RCC 7860 (cell line): ENCODE data around the gene CTAGE8.
A peak's percentile ranks its signal among the peaks of the same experiment; 100 is the strongest.
"Not testable (repeated sequence)": the region's sequence is repeated elsewhere in the genome, so short reads cannot be mapped to it uniquely, and the experiment has no call there.

Experiments
- DNase-seq: peaks from one replicate; pipeline ENCODE4 v3.0.0-alpha.2; 2015; ENCODE audit warnings: low spot score
- FAIRE-seq: peaks from 2 replicates; lab custom pipeline; 2012; peaks lifted over from hg19 to GRCh38; lab: Jason Lieb, UNC

CTAGE8 gene

DNA sequence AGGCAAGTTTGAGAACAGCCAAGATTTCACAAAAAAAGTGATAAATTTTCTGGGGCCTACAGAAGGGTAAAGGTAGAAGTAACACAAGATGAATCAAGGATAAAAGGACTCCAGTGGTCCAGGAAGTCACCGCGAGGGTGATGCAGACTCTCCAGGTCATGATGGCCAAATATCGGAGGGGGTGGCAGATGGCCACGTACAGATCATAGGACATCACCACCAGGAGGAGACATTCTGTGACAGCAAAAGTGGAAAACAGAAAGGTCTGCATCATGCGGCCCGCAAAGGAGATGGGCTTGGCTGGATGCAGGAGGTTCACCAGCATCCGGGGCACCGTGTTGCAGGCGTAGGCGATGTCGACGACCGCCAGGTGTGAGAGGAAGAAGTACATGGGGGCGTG lies 10.0 kb downstream of the CTAGE8 start:
- FAIRE-seq, DNase-seq: not testable (repeated sequence)

GRCh38 chr7:144256112-144256511 lies 13.0 kb downstream of the CTAGE8 start:
- DNase-seq (no peak), FAIRE-seq (no peak)

DNA sequence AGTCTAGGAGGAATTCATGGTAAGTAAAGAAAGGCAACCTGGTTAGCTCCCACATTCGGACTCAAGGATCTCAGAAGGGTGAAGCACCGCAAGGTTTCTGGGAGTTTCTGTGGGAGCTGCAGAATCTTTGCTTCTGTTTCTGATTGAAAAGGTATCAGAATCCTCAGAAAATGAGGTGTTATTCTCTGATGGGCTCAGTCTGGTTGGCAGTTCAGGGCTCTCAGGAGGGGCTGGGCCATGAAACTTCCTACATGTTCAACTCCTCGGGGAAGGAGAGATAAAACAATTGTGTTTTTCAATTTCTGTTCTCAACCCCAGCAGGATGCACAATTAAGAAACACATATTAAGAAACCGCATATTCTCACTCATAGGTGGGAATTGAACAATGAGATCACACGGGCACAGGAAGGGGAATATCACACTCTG lies 13.6 kb downstream of the CTAGE8 start:
- FAIRE-seq (no peak), DNase-seq (peak; percentile 1)

DNA sequence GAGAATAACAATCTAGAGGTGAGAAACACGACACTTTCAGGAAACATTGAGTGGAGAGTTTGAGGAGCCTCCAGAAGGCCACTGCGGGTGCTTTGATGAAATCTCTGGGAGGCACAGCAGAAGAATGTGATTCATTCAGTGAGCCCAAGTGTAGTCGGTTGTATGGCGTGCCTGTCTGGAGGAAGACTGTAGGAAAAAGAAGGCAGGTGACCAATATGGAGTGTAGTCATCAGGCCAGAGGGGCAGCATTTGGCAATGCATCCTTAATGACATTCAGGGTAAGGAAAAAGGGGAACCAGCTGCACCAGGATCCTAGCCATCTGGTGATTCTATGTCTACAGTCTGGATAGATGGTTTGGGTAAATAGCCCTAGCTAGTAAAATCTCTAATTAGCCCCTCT lies 16.8 kb downstream of the CTAGE8 start:
- not testable (repeated sequence) for DNase-seq, FAIRE-seq

DNA sequence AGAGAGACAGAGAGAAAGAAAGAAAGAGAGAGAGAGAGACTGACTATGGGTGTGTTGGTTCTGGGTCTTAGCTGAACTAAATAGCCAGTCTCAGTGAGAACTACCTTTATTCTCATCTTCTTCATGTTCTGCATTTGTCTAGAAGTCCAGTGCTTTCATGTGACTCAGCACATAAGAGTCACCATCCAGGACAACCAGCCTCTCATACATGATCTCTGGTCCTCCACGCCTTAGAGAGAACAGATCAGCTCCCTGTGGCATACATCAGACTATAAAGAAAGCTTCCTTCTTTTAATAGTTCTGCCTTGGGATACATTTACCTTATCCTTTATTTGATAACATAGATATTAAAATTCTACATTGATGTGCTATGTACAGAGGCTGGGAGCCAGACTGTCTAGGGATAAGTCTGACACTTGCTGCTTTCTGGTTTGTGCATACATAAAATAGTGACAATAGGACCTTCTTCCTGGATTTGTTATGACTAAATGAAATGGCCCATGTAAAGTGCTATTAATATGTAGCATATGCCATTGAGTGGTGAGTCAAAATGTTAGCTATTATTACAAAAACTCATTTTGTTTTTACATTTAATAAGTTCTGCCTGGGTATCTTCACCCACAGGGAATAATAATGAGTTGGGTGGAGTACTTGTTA lies 21.3 kb downstream of the CTAGE8 start:
- not testable (repeated sequence) for FAIRE-seq, DNase-seq

- not testable (repeated sequence) for DNase-seq, FAIRE-seq
Observed at GRCh38 chr7:144246967-144247366, 22.1 kb downstream of the CTAGE8 start.

- not testable (repeated sequence) for FAIRE-seq, DNase-seq
Observed at GRCh38 chr7:144245372-144245771, 23.7 kb downstream of the CTAGE8 start.

DNA sequence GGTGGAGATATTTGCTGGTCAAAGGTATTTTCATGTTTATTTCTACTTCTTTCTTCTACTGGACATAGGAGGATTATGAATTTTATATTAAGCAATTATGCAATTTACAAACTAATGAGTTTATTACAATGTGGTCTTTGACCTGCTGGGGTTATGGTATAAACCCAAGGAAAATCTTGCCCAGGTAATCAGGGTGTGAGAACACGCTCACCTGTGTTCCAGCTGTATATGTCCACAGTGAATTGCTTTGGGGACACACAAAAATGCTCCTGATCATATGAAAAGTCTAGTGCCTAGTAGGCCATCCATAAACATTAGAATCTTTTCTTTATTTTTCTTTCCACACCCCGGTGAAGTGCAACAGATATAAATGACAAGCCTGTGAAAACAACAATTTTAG lies 29.7 kb downstream of the CTAGE8 start, which contains the start of gene OR2A42:
Gene OR2A42, minus strand, starts transcription at position 241 of the 400 bp plus-strand sequence. CDS start 6,762 bp downstream, outside the sequence.
- not testable (repeated sequence) for FAIRE-seq, DNase-seq

GRCh38 chr7:144238530-144239082 lies 30.5 kb downstream of the CTAGE8 start:
- FAIRE-seq, DNase-seq: not testable (repeated sequence)

GRCh38 chr7:144233039-144233438 lies 36.0 kb downstream of the CTAGE8 start:
- FAIRE-seq, DNase-seq: not testable (repeated sequence)

- FAIRE-seq, DNase-seq: not testable (repeated sequence)
Observed at GRCh38 chr7:144231027-144231426, 38.1 kb downstream of the CTAGE8 start.

- not testable (repeated sequence) for FAIRE-seq
- DNase-seq: peak; percentile 2
Observed at GRCh38 chr7:144228810-144229209, 40.3 kb downstream of the CTAGE8 start.

DNA sequence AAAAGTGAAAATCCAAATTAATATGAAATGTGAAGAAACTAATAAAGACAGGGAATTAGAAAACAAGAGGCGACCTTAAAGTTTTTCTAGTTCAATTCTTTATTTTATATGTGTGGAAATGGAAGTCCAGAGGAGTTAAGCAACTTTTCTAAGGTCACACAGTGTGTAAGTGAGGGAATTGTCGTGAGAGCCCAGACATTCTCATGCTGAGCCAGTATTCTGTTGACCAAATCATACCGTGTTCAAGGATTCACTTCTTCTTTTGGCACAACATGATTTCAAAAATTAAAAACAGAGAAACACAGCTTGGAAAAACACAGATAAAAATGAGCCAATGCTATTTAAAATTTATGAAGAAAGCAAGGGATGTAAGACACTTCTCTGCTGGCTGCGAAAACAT lies 42.2 kb downstream of the CTAGE8 start:
- not testable (repeated sequence) for FAIRE-seq, DNase-seq

DNA sequence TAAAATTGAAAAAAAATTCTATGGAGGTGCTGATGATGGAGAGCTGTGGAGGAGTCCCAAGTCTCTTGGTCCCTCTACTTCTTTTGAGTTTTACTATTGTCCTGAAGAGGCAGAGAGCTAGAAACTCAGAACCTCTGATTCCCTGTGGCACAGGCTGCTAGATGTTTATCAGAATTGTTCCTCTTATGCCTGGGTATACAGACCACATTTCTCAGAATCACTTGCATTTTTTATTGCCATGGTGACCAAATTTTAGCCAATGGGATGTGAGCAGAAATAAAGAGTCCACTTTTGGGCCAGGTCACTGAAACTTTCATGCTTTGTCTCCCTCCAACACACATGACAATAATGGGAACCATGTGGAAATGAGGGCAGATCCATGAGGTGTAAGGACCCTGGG lies 45.4 kb downstream of the CTAGE8 start:
- FAIRE-seq, DNase-seq: not testable (repeated sequence)

DNA sequence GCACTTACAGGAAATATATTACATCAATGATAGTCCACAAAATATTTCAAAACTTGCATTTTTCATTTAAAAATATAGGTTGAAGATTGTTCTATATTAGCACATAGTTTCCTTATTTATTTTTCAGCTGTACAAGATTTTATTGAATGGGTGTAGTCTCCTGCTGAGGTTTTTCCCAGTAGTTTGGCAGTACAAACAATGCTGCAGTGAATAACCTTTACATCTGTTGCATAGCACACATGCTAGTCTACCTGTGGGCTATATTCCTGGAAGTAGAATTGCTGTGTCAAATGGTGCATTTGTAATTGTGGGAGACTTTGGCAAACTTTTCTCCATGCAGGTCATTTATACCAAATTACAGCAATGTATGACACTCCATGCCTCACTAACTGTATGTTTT lies 48.6 kb downstream of the CTAGE8 start:
- not testable (repeated sequence) for FAIRE-seq, DNase-seq

DNA sequence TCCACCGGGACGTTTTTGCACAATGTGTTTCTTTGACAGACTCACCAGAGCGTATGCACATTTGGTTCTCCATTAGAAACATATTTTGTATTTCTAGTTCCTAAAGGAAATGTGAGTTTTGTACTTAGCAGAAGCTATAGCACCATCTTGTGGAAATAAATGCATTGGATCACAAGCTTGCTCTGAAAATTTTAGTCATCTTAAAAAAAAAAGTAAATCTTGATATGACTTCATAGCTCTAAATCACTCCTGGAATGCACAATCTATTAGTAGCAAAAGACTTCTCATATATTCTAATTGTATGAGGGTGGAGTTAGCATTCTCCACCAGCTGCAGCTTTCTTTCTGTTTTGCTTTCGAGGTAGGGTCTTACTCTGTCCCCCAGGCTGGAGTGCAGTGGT lies 49.9 kb downstream of the CTAGE8 start:
- not testable (repeated sequence) for DNase-seq
- FAIRE-seq: peak; percentile 70

DNA sequence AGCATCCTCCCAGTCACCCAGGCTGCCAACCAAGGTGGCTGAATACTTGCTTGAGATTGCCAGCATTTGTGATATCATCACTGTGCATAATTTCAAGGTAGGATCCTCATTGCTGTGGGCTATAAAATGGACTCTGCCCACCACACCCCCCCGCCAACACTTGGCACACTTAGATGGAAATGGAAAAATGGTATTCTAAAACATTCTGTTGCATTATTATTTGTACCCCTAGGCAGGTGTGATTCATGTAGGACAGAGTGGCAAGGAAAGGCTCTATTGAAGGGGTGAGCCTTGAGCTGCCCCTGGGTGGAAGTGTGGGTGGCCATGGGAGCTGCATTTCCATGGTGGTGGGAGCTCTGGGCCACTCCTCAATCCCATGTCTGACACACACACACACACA lies 50.5 kb downstream of the CTAGE8 start:
- FAIRE-seq, DNase-seq: not testable (repeated sequence)

DNA sequence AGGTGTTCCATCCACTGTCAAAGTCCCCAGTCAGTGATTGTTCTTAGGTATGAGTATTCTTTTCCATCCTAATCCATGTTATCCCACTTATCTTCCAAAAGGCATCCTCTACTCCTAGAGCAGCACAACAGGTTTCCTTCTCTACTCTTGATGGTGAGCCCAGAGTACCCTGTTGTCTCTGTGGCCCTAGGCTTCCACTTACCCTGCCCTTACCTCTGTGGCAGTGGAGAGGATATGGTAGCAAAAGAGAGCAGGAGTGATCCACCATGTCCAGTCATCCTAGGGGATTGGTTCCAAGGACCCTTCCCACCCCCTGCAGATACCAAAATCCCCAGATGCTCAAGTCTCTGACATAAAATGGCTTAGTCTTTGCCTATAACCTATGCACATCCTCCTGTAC lies 51.9 kb downstream of the CTAGE8 start:
- not testable (repeated sequence) for DNase-seq, FAIRE-seq
